A549 (cell line): Measurements from ENCODE around the gene CIB4. TPM values are rescaled to one million over a fixed set of nuclear protein-coding genes. Genes with fewer than 3 reads are reported as not detected.

ENCODE experiments used
- ATAC-seq, 2 experiments: fragments of 200-7000 bp in 1 of 2; fragments of >200 bp in 1 of 2; cut with Nextera tagmentation in 1 of 2; cut with Tn5 transposase in 1 of 2; 3 replicates each; pipeline versions ENCODE4 v1.8.0 to v1.9.1; 2018 to 2020; ENCODE audit warnings: mild to moderate bottlenecking in 1 of 2, moderate library complexity in 1 of 2
- CTCF ChIA-PET: fragments of 300-600 bp; sonication (Branson Sonifier 250); formaldehyde crosslinking; extraction: SDS; loops from one replicate; lab custom pipeline; 2021; ENCODE audit warnings: antibody characterized with exemption, inconsistent platforms; lab: Yijun Ruan, JAX
- POLR2A ChIA-PET: fragments of 350-600 bp; formaldehyde crosslinking; extraction: SDS; loops from one replicate; lab custom pipeline; 2021; ENCODE audit warnings: antibody characterized with exemption, inconsistent platforms; lab: Yijun Ruan, JAX
- DNase-seq, 2 experiments: peaks; one replicate each; pipeline versions ENCODE4 v3.0.0 to v3.0.0-alpha.2; 2011 to 2016; ENCODE audit warnings: low read depth in 1 of 2, low spot score in 1 of 2
- FAIRE-seq: peaks from 2 replicates; lab custom pipeline; 2011; peaks lifted over from hg19 to GRCh38; lab: Jason Lieb, UNC
- H3K27ac ChIP-seq, 2 experiments: fragments of >200 bp; sonication (Bioruptor Twin); formaldehyde crosslinking; 3 replicates each; pipeline ENCODE4 v1.5.1; 2016 to 2017
- H3K4me1 ChIP-seq: fragments of >200 bp; sonication (Bioruptor Twin); formaldehyde crosslinking; 3 replicates; pipeline ENCODE4 v1.6.1; 2016
- H3K4me2 ChIP-seq: fragments of >200 bp; sonication (Bioruptor Twin); formaldehyde crosslinking; 3 replicates; pipeline ENCODE4 v1.6.1; 2016
- H3K4me3 ChIP-seq: fragments of >200 bp; sonication (Bioruptor Twin); formaldehyde crosslinking; 3 replicates; pipeline ENCODE4 v1.5.1; 2016
- H3K9me3 ChIP-seq: fragments of >200 bp; sonication (Bioruptor Twin); formaldehyde crosslinking; 3 replicates; pipeline ENCODE4 v1.6.1; 2016
- CHD2 ChIP-seq: fragments of 150-350 bp; IDR thresholded peaks from 2 replicates; pipeline ENCODE4 v1.6.1; 2014; ENCODE audit warnings: low read length; ENCODE audit not compliant: partially characterized antibody
- CHD4 ChIP-seq: fragments of 200-600 bp; sonication (generic); IDR thresholded peaks from 2 replicates; pipeline ENCODE4 v1.6.1; 2016; ENCODE audit warnings: antibody characterized with exemption, mild to moderate bottlenecking, borderline replicate concordance
- EHF ChIP-seq: fragments of 250-450 bp; sonication (Bioruptor Pico); IDR thresholded peaks from 2 replicates; pipeline ENCODE4 v1.5.0; 2020; ENCODE audit warnings: mild to moderate bottlenecking
- EP300 ChIP-seq, 2 experiments: fragments of >200 bp; sonication (Bioruptor Twin); formaldehyde crosslinking; IDR thresholded peaks; 2 replicates in 1 of 2; 3 replicates in 1 of 2; pipeline ENCODE4 v1.6.1; 2016 to 2017
- FOXS1 ChIP-seq: fragments of 250-450 bp; sonication (Bioruptor Pico); IDR thresholded peaks from 2 replicates; pipeline ENCODE4 v1.5.0; 2020; ENCODE audit warnings: mild to moderate bottlenecking, moderate library complexity
- HOXB13 ChIP-seq: fragments of 250-450 bp; sonication (Bioruptor Pico); IDR thresholded peaks from 2 replicates; pipeline ENCODE4 v1.5.0; 2020; ENCODE audit warnings: low read depth, mild to moderate bottlenecking, moderate library complexity
- HOXB5 ChIP-seq: fragments of 250-450 bp; sonication (Bioruptor Pico); IDR thresholded peaks from 2 replicates; pipeline ENCODE4 v1.5.0; 2020; ENCODE audit warnings: mild to moderate bottlenecking, moderate library complexity
- KDM1A ChIP-seq: fragments of 200-600 bp; sonication (generic); IDR thresholded peaks from 2 replicates; pipeline ENCODE4 v1.6.1; 2016; ENCODE audit warnings: low read depth, mild to moderate bottlenecking
- MAZ ChIP-seq: fragments of 150-350 bp; IDR thresholded peaks from 2 replicates; pipeline ENCODE4 v1.6.1; 2014; ENCODE audit warnings: antibody characterized with exemption, low read depth, low read length, borderline replicate concordance
- NFE2L2 ChIP-seq: fragments of 150-350 bp; conservative IDR thresholded peaks from 2 replicates; pipeline ENCODE4 v1.6.1; 2014; ENCODE audit warnings: low read length
- NPAS2 ChIP-seq: fragments of 250-450 bp; sonication (Bioruptor Pico); IDR thresholded peaks from 2 replicates; pipeline ENCODE4 v1.8.0; 2022; ENCODE audit warnings: mild to moderate bottlenecking, moderate library complexity, borderline replicate concordance
- NR3C1 ChIP-seq: fragments of >200 bp; sonication (Bioruptor Twin); formaldehyde crosslinking; IDR thresholded peaks from 3 replicates; pipeline ENCODE4 v1.6.1; 2017
- PHF8 ChIP-seq: fragments of 200-600 bp; sonication (generic); IDR thresholded peaks from 2 replicates; pipeline ENCODE4 v1.6.1; 2016; ENCODE audit warnings: low read depth, mild to moderate bottlenecking, antibody characterized with exemption, moderate library complexity, borderline replicate concordance
- POLR2AphosphoS2 ChIP-seq: conservative IDR thresholded peaks from 2 replicates; pipeline ENCODE4 v1.6.1; 2012; ENCODE audit warnings: low read length, improper control_type of control experiment, inconsistent platforms
- RAD21 ChIP-seq, 2 experiments: fragments of >200 bp in 1 of 2; sonication (Bioruptor Twin) in 1 of 2; formaldehyde crosslinking in 1 of 2; IDR thresholded peaks in 1 of 2; conservative IDR thresholded peaks in 1 of 2; 2 replicates in 1 of 2; 3 replicates in 1 of 2; pipeline ENCODE4 v1.6.1; 2012 to 2018; ENCODE audit warnings: inconsistent platforms in 1 of 2
- RCOR1 ChIP-seq: fragments of 150-350 bp; IDR thresholded peaks from 2 replicates; pipeline ENCODE4 v1.6.1; 2014; ENCODE audit warnings: antibody characterized with exemption, low read length, low read depth
- SMC3 ChIP-seq: fragments of >200 bp; sonication (Bioruptor Twin); formaldehyde crosslinking; IDR thresholded peaks from 3 replicates; pipeline ENCODE4 v1.6.1; 2018; ENCODE audit warnings: inconsistent platforms
- TFCP2L1 ChIP-seq: fragments of 250-450 bp; sonication (Bioruptor Pico); IDR thresholded peaks from 2 replicates; pipeline ENCODE4 v1.5.0; 2021; ENCODE audit warnings: mild to moderate bottlenecking
- TP53 ChIP-seq: fragments of 250-450 bp; sonication (Bioruptor Pico); IDR thresholded peaks from 2 replicates; pipeline ENCODE4 v1.5.0; 2021; ENCODE audit warnings: mild to moderate bottlenecking, moderate library complexity
- ZFP36 ChIP-seq: fragments of 450-650 bp; IDR thresholded peaks from 2 replicates; pipeline ENCODE4 v1.6.1; 2014; ENCODE audit warnings: borderline replicate concordance; ENCODE audit not compliant: partially characterized antibody
- WGBS: methylation state at CpG from one replicate; pipeline ENCODE4 v1.1.6; 2017; ENCODE audit errors: missing lambda C conversion rate; 5-methylcytosine and 5-hydroxymethylcytosine counted together
- polyA plus RNA-seq, 4 experiments: library from polyadenylated mRNA; depleted of rRNA in 3 of 4; stranded (reverse); fragments of >200 nt; fragmentation: RNase III in 1 of 4; extraction: RNeasy Plus Mini Kit Qiagen cat#74134 plus additional on column Dnase treatment in 1 of 4; gene quantifications; 2 replicates in 3 of 4; 3 replicates in 1 of 4; pipeline ENCODE4 v1.2.3, GENCODE V29; 2011 to 2017
- TF ChIP-seq, protein P1 (sequence below): IDR thresholded peaks from 2 replicates; pipeline ENCODE4 v1.6.1; 2012
- TF ChIP-seq, protein P2 (sequence below): fragments of 250-450 bp; sonication (Bioruptor Pico); IDR thresholded peaks from 2 replicates; pipeline ENCODE4 v1.5.0; 2021; ENCODE audit warnings: mild to moderate bottlenecking, moderate library complexity, borderline replicate concordance
- TF ChIP-seq, protein P3 (sequence below): fragments of >200 bp; sonication (Bioruptor Twin); formaldehyde crosslinking; IDR thresholded peaks from 3 replicates; pipeline ENCODE4 v1.6.1; 2016
- TF ChIP-seq, protein P4 (sequence below): fragments of >200 bp; sonication (Bioruptor Twin); formaldehyde crosslinking; IDR thresholded peaks from 3 replicates; pipeline ENCODE4 v1.5.1; 2016

Gene CIB4
- polyA plus RNA-seq, 2 of the 4 experiments (the other 2 are of a cell fraction) = 0.30 to 1.0 TPM

DNA sequence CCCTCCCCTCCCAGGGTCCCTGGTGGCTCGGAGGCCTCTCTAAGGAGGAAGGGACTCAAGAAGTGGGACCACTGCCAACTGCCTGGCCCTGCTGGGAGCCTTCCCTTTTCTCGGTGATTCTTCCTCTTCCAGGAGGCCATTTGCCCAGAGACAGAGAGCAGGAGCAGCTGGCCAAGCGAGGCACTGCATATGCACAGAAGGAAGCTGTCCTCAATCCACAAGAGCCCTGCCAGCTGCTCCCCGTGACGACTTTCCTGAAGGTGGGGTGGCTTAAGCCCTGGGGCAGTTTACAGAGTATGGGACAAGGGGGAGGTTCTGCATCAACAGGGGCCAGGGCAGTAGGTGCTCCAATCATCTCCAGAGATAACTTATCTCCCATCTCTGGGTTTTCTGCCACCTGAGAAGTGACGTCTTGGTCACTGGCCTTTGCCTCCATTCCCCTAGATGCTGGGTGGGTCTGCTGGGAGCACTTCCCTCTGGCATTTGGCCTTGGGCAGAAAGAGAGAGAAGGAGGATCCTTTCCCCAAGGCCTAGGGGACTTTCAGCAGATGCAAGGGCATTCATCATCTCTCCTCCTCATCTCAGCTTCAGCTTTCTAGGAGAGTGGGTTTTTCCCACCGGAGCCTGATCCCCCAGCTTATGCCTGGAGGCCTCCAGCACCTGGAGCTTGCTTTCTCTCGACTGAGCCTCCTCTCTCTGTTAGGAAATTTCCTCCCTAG lies 28.5 kb downstream of the CIB4 start:
- H3K4me2 ChIP-seq = no peak overlapping the region
- no peak for ATAC-seq
- CTCF ChIA-PET = interaction anchor here (1.3 to 18.4 kb wide), 6 partner anchors 7 to 126 kb away, joined by 4 to 736 read pairs (median 5); no protein-coding TSS in a partner anchor
- H3K4me1 ChIP-seq = peaks cover 21% of the 10 kb centered on the region
- peak overlapping the region in 1 of 2 experiments; percentile 73; a peak in 3 of 6 replicates for H3K27ac ChIP-seq
- no peaks in the 10 kb centered on the region for H3K9me3 ChIP-seq
- FAIRE-seq = no peak
- DNase-seq = no peak
- POLR2A ChIA-PET = no interaction called here
- WGBS = 50% methylated on average over 8 of the region's 8 CpGs
- H3K4me3 ChIP-seq = no peak overlapping the region
- TF ChIP-seq SMC3 (no peak), CHD2 (no peak), CHD4 (no peak), NPAS2 (CRISPR knock-in tag) (no peak), TP53 (CRISPR knock-in tag) (no peak), FOXS1 (CRISPR knock-in tag) (no peak), ZFP36 (no peak), RCOR1 (no peak), MAZ (no peak), RAD21 (conservative IDR thresholded peaks at IDR 0.05 in 1 of 2, IDR thresholded peaks at IDR 0.05 in 1 of 2) (no peak), TFCP2L1 (no peak), POLR2AphosphoS2 (no peak), EP300 (IDR thresholded peaks at IDR 0.05) (no peak), HOXB13 (CRISPR knock-in tag) (no peak), PHF8 (no peak), NR3C1 (no peak)
- TF ChIP-seq, protein P1, sequence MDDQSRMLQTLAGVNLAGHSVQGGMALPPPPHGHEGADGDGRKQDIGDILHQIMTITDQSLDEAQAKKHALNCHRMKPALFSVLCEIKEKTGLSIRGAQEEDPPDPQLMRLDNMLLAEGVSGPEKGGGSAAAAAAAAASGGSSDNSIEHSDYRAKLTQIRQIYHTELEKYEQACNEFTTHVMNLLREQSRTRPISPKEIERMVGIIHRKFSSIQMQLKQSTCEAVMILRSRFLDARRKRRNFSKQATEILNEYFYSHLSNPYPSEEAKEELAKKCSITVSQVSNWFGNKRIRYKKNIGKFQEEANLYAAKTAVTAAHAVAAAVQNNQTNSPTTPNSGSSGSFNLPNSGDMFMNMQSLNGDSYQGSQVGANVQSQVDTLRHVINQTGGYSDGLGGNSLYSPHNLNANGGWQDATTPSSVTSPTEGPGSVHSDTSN = no peak
- TF ChIP-seq, protein P2, sequence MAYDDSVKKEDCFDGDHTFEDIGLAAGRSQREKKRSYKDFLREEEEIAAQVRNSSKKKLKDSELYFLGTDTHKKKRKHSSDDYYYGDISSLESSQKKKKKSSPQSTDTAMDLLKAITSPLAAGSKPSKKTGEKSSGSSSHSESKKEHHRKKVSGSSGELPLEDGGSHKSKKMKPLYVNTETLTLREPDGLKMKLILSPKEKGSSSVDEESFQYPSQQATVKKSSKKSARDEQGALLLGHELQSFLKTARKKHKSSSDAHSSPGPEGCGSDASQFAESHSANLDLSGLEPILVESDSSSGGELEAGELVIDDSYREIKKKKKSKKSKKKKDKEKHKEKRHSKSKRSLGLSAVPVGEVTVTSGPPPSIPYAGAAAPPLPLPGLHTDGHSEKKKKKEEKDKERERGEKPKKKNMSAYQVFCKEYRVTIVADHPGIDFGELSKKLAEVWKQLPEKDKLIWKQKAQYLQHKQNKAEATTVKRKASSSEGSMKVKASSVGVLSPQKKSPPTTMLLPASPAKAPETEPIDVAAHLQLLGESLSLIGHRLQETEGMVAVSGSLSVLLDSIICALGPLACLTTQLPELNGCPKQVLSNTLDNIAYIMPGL (CRISPR knock-in tag) = no peak
- TF ChIP-seq, protein P3, sequence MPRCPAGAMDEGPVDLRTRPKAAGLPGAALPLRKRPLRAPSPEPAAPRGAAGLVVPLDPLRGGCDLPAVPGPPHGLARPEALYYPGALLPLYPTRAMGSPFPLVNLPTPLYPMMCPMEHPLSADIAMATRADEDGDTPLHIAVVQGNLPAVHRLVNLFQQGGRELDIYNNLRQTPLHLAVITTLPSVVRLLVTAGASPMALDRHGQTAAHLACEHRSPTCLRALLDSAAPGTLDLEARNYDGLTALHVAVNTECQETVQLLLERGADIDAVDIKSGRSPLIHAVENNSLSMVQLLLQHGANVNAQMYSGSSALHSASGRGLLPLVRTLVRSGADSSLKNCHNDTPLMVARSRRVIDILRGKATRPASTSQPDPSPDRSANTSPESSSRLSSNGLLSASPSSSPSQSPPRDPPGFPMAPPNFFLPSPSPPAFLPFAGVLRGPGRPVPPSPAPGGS = no peak

DNA sequence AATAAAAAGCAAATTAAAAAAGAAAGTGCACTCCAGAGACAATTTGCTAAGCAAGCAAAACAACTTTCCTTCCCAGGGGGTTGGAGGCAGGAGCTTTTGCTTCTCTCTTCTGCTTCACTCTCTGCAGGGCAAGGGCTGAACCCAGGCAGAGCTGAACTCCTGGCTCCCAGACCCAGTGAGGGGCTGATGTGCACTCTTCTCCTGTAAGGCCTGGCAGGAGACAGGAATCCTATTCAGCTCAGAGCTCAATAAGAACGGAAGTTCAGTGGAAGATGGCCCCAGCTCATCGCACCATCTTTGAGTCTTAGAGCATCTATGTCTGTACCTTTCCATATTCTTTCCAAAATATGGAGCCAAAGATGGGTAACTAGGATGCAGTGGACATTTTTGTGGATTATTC lies 29.1 kb downstream of the CIB4 start:
- no peak for DNase-seq
- H3K4me1 ChIP-seq = peaks cover 21% of the 10 kb centered on the region
- WGBS = 84% methylated on average over 2 of the region's 2 CpGs
- H3K9me3 ChIP-seq = no peaks in the 10 kb centered on the region
- ATAC-seq = no peak
- TF ChIP-seq, protein P4, sequence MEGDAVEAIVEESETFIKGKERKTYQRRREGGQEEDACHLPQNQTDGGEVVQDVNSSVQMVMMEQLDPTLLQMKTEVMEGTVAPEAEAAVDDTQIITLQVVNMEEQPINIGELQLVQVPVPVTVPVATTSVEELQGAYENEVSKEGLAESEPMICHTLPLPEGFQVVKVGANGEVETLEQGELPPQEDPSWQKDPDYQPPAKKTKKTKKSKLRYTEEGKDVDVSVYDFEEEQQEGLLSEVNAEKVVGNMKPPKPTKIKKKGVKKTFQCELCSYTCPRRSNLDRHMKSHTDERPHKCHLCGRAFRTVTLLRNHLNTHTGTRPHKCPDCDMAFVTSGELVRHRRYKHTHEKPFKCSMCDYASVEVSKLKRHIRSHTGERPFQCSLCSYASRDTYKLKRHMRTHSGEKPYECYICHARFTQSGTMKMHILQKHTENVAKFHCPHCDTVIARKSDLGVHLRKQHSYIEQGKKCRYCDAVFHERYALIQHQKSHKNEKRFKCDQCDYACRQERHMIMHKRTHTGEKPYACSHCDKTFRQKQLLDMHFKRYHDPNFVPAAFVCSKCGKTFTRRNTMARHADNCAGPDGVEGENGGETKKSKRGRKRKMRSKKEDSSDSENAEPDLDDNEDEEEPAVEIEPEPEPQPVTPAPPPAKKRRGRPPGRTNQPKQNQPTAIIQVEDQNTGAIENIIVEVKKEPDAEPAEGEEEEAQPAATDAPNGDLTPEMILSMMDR = no peak
- TF ChIP-seq NFE2L2 (no peak), HOXB5 (CRISPR knock-in tag) (no peak), EHF (CRISPR knock-in tag) (no peak), KDM1A (no peak)
- POLR2A ChIA-PET = no interaction called here
- peak overlapping the region in 1 of 2 experiments; percentile 73; a peak in 3 of 6 replicates for H3K27ac ChIP-seq
- CTCF ChIA-PET = interaction anchor here (1.5 to 18.4 kb wide), 5 partner anchors 9 to 127 kb away, joined by 4 to 736 read pairs (median 5); no protein-coding TSS in a partner anchor
- H3K4me2 ChIP-seq = no peak overlapping the region
- no peak for FAIRE-seq
- no peak overlapping the region for H3K4me3 ChIP-seq
